H9 (cell line): Measurements from ENCODE around the gene CYB5R2. TPM values are rescaled to one million over a fixed set of nuclear protein-coding genes. Genes with fewer than 3 reads are reported as not detected.

Experiments
- DNase-seq: peaks from one replicate; pipeline ENCODE4 v3.0.0-alpha.2; 2017
- H2AFZ ChIP-seq: one replicate; pipeline ENCODE4 v1.6.1; 2013; ENCODE audit warnings: mild to moderate bottlenecking, low read length, control low read depth, moderate library complexity
- H2AK5ac ChIP-seq: 2 replicates; pipeline ENCODE4 v1.6.1; 2013; ENCODE audit warnings: low read length, control low read depth, mixed read lengths; ENCODE audit not compliant: insufficient read length
- H2BK120ac ChIP-seq: one replicate; pipeline ENCODE4 v1.6.1; 2013; ENCODE audit warnings: low read depth, mild to moderate bottlenecking, low read length, control low read depth, inconsistent platforms; ENCODE audit not compliant: poor library complexity, severe bottlenecking
- H2BK12ac ChIP-seq: 2 replicates; pipeline ENCODE4 v1.6.1; 2013; ENCODE audit warnings: low read length, control low read depth, mixed read lengths, low read depth; ENCODE audit not compliant: insufficient read length
- H2BK15ac ChIP-seq: 2 replicates; pipeline ENCODE4 v1.6.1; 2013; ENCODE audit warnings: low read depth, low read length, control low read depth
- H2BK20ac ChIP-seq: one replicate; pipeline ENCODE4 v1.6.1; 2013; ENCODE audit warnings: low read depth, mild to moderate bottlenecking, low read length, control low read depth, inconsistent platforms; ENCODE audit not compliant: poor library complexity, severe bottlenecking
- H2BK5ac ChIP-seq: 2 replicates; pipeline ENCODE4 v1.6.1; 2013; ENCODE audit warnings: low read length, control low read depth, mixed read lengths; ENCODE audit not compliant: insufficient read length
- H3K14ac ChIP-seq: 2 replicates; pipeline ENCODE4 v1.6.1; 2013; ENCODE audit warnings: low read length, control low read depth; ENCODE audit not compliant: insufficient read depth
- H3K18ac ChIP-seq: 2 replicates; pipeline ENCODE4 v1.6.1; 2013; ENCODE audit warnings: low read depth, mild to moderate bottlenecking, mixed read lengths, low read length, control low read depth; ENCODE audit not compliant: insufficient read length
- H3K23ac ChIP-seq: 2 replicates; pipeline ENCODE4 v1.6.1; 2013; ENCODE audit warnings: low read length, control low read depth, mixed read lengths, low read depth; ENCODE audit not compliant: insufficient read length
- H3K23me2 ChIP-seq: 2 replicates; pipeline ENCODE4 v1.6.1; 2013; ENCODE audit warnings: low read depth, mild to moderate bottlenecking, mixed read lengths, low read length, control low read depth; ENCODE audit not compliant: insufficient read length, poor library complexity, severe bottlenecking
- H3K27ac ChIP-seq: 2 replicates; pipeline ENCODE4 v1.5.1; 2013; ENCODE audit warnings: low read length, control low read depth, mixed read lengths, low read depth; ENCODE audit not compliant: insufficient read length
- H3K27me3 ChIP-seq: 2 replicates; pipeline ENCODE4 v1.6.1; 2013; ENCODE audit warnings: low read length, control low read depth, inconsistent platforms; ENCODE audit not compliant: insufficient read depth
- H3K4ac ChIP-seq: 2 replicates; pipeline ENCODE4 v1.6.1; 2013; ENCODE audit warnings: low read depth, mild to moderate bottlenecking, control low read depth, inconsistent platforms, low read length, moderate library complexity
- H3K4me1 ChIP-seq: 2 replicates; pipeline ENCODE4 v1.6.1; 2013; ENCODE audit warnings: low read length, control low read depth, inconsistent platforms; ENCODE audit not compliant: insufficient read depth
- H3K4me2 ChIP-seq: 2 replicates; pipeline ENCODE4 v1.6.1; 2013; ENCODE audit warnings: low read length, control low read depth, mixed read lengths; ENCODE audit not compliant: insufficient read length, insufficient read depth
- H3K56ac ChIP-seq: 2 replicates; pipeline ENCODE4 v1.6.1; 2013; ENCODE audit warnings: low read depth, mild to moderate bottlenecking, mixed read lengths, low read length, control low read depth; ENCODE audit not compliant: insufficient read length
- H3K79me1 ChIP-seq: 2 replicates; pipeline ENCODE4 v1.6.1; 2013; ENCODE audit warnings: low read depth, mild to moderate bottlenecking, moderate library complexity, low read length, control low read depth, inconsistent platforms; ENCODE audit not compliant: insufficient read depth, poor library complexity, severe bottlenecking
- H3K79me2 ChIP-seq: 2 replicates; pipeline ENCODE4 v1.6.1; 2013; ENCODE audit warnings: low read length, control low read depth, inconsistent platforms; ENCODE audit not compliant: insufficient read depth
- H3K9ac ChIP-seq: 2 replicates; pipeline ENCODE4 v1.6.1; 2013; ENCODE audit warnings: low read length, control low read depth, mixed read lengths; ENCODE audit not compliant: insufficient read length; ENCODE audit errors: extremely low read depth
- H3K9me3 ChIP-seq: one replicate; pipeline ENCODE4 v1.6.1; 2013; ENCODE audit warnings: low read depth, low read length, inconsistent platforms; ENCODE audit not compliant: control insufficient read depth
- H3T11ph ChIP-seq: one replicate; pipeline ENCODE4 v1.6.1; 2013; ENCODE audit warnings: mild to moderate bottlenecking, low read length, control low read depth, inconsistent platforms
- H4K20me1 ChIP-seq: one replicate; pipeline ENCODE4 v1.6.1; 2013; ENCODE audit not compliant: control insufficient read depth, insufficient read length, insufficient read depth
- H4K5ac ChIP-seq: 2 replicates; pipeline ENCODE4 v1.6.1; 2013; ENCODE audit warnings: low read depth, mild to moderate bottlenecking, mixed read lengths, low read length, control low read depth; ENCODE audit not compliant: insufficient read length
- H4K8ac ChIP-seq: replicated peaks from 2 replicates; pipeline ENCODE4 v1.6.1; 2013; ENCODE audit warnings: low read length, control low read depth, mixed read lengths, low read depth; ENCODE audit not compliant: insufficient read length
- H4K91ac ChIP-seq: 2 replicates; pipeline ENCODE4 v1.6.1; 2013; ENCODE audit warnings: low read depth, mild to moderate bottlenecking, moderate library complexity, mixed read lengths, low read length, control low read depth; ENCODE audit not compliant: insufficient read length
- H3K27ac Mint-ChIP-seq, 3 experiments: 2 replicates in 2 of 3; 3 replicates in 1 of 3; pipeline ENCODE4 v1.8.0; 2020 to 2021; ENCODE audit warnings: mixed read lengths in 3 of 3, mild to moderate bottlenecking in 1 of 3, moderate library complexity in 1 of 3
- H3K27me3 Mint-ChIP-seq: 2 replicates; pipeline ENCODE4 v1.8.0; 2021; ENCODE audit warnings: low read depth, mild to moderate bottlenecking, moderate library complexity, mixed read lengths
- H3K36me3 Mint-ChIP-seq, 3 experiments: 2 replicates in 2 of 3; 3 replicates in 1 of 3; pipeline ENCODE4 v1.8.0; 2020 to 2021; ENCODE audit warnings: low read depth in 3 of 3, mixed read lengths in 3 of 3; ENCODE audit not compliant: insufficient read depth in 1 of 3
- H3K4me1 Mint-ChIP-seq, 2 experiments: 2 replicates each; pipeline ENCODE4 v1.8.0; 2020; ENCODE audit warnings: mixed read lengths in 2 of 2
- H3K4me3 Mint-ChIP-seq, 2 experiments: 2 replicates in 1 of 2; 3 replicates in 1 of 2; pipeline ENCODE4 v1.8.0; 2020 to 2021; ENCODE audit warnings: mild to moderate bottlenecking in 2 of 2, mixed read lengths in 2 of 2, moderate library complexity in 1 of 2
- H3K9me3 Mint-ChIP-seq, 2 experiments: 2 replicates in 1 of 2; 3 replicates in 1 of 2; pipeline ENCODE4 v1.8.0; 2020; ENCODE audit warnings: mild to moderate bottlenecking in 2 of 2, mixed read lengths in 2 of 2, moderate library complexity in 1 of 2
- CTCF ChIP-seq: fragments of 200-600 bp; sonication (generic); conservative IDR thresholded peaks from 3 replicates; pipeline ENCODE4 v1.8.0; 2021; ENCODE audit warnings: antibody characterized with exemption, mild to moderate bottlenecking
- WGBS: extraction: QIAGEN DNeasy Blood & Tissue Kit; methylation state at CpG from one replicate; pipeline ENCODE4 v1.1.7; 2013; ENCODE audit warnings: missing lambda C conversion rate, low lambda C conversion rate, mixed read lengths; ENCODE audit not compliant: insufficient read length; ENCODE audit errors: extremely low coverage; 5-methylcytosine and 5-hydroxymethylcytosine counted together
- total RNA-seq: library from RNA; stranded (reverse); gene quantifications from 2 replicates; pipeline ENCODE4 v1.2.1, GENCODE V29; 2021

Gene CYB5R2
- total RNA-seq, 1 experiment from 2014 or later: 44.5 TPM

GRCh38 chr11:7692426-7692825 is 19.1 kb upstream of the CYB5R2 start:
- TF ChIP-seq CTCF: no peak
- peaks cover 24 to 27% of the 10 kb centered on the region in 2 experiments for H3K4me1 Mint-ChIP-seq
- no peak overlapping the region for H2AFZ ChIP-seq
- H4K5ac ChIP-seq: no peak overlapping the region
- H3K23me2 ChIP-seq: no peaks in the 10 kb centered on the region
- no peak overlapping the region for H2AK5ac ChIP-seq
- H3T11ph ChIP-seq: no peak overlapping the region
- H3K23ac ChIP-seq: no peak overlapping the region
- H3K4me1 ChIP-seq: no peaks in the 10 kb centered on the region
- H3K79me1 ChIP-seq: no peaks in the 10 kb centered on the region
- H3K18ac ChIP-seq: no peak overlapping the region
- no peak overlapping the region for H3K27ac Mint-ChIP-seq
- H3K9ac ChIP-seq: no peak overlapping the region
- no peak overlapping the region for H2BK15ac ChIP-seq
- no peak overlapping the region for H3K56ac ChIP-seq
- no peaks in the 10 kb centered on the region for H3K36me3 Mint-ChIP-seq
- H3K27me3 Mint-ChIP-seq: peaks cover 13% of the 10 kb centered on the region; the same call in 1 of the 2 replicates
- no peak overlapping the region for H4K91ac ChIP-seq
- H2BK5ac ChIP-seq: no peak overlapping the region
- no peaks in the 10 kb centered on the region for H3K9me3 ChIP-seq
- H3K4me3 Mint-ChIP-seq: no peak overlapping the region
- no peaks in the 10 kb centered on the region for H3K27me3 ChIP-seq
- H3K9me3 Mint-ChIP-seq: no peaks in the 10 kb centered on the region; a peak in 1 of 5 replicates
- no peaks in the 10 kb centered on the region for H3K79me2 ChIP-seq
- H2BK12ac ChIP-seq: no peak overlapping the region
- no peaks in the 10 kb centered on the region for H4K20me1 ChIP-seq
- no peak overlapping the region for H2BK120ac ChIP-seq
- H3K27ac ChIP-seq: no peak overlapping the region
- H3K4me2 ChIP-seq: no peak overlapping the region
- no CpG with 5 or more reads among the region's 3 CpGs for WGBS
- no peak overlapping the region for H4K8ac ChIP-seq
- H2BK20ac ChIP-seq: no peak overlapping the region
- H3K14ac ChIP-seq: no peak overlapping the region
- no peak overlapping the region for H3K4ac ChIP-seq
- no peak for DNase-seq
